ENCODE data around the gene CFAP299. TPM values are rescaled to one million over a fixed set of nuclear protein-coding genes. Genes with fewer than 3 reads are reported as not detected.

The CFAP299 gene
- total and polyA plus RNA-seq, 2 donors (not counting 1 experiment from before 2014, with no cell fraction given) = not detected

- CTCF ChIA-PET = no interaction called here
- no peak for DNase-seq
- WGBS (ENCODE audit: insufficient coverage) = no CpG with 5 or more reads among the region's 1 CpG
- no peak overlapping the region for H3K4me2 ChIP-seq (replicated peaks; ENCODE audit: low read depth, low read length, poor library complexity, severe bottlenecking)
- H3K27me3 Mint-ChIP-seq = no peaks in the 10 kb centered on the region
- H3K36me3 ChIP-seq (replicated peaks in 1 of 2; ENCODE audit: control extremely low read depth in 1 of 2, control insufficient read depth in 1 of 2, extremely low read depth in 1 of 2, insufficient read depth in 2 of 2, low read length in 1 of 2) = no peaks in the 10 kb centered on the region
- ATAC-seq (ENCODE audit: low read depth) = no peak
- no peak overlapping the region for H3K27ac ChIP-seq (ENCODE audit: low read length in 2 of 2)
- no peak overlapping the region for H3K9ac ChIP-seq (ENCODE audit: low read length)
- no peak overlapping the region for H3K27ac Mint-ChIP-seq
- no peaks in the 10 kb centered on the region for H4K20me1 ChIP-seq (ENCODE audit: control insufficient read depth, insufficient read depth, low read length, poor library complexity, severe bottlenecking)
- H3K4me3 ChIP-seq (ENCODE audit: control extremely low read depth in 1 of 5, extremely low read depth in 1 of 5, insufficient read depth in 1 of 5, low read depth in 2 of 5, low read length in 4 of 5) = no peak overlapping the region
- peaks cover 9% of the 10 kb centered on the region for H3K4me1 Mint-ChIP-seq
- H3K27me3 ChIP-seq (replicated peaks in 1 of 4; ENCODE audit: control extremely low read depth in 1 of 4, control insufficient read depth in 3 of 4, insufficient read depth in 4 of 4, low read length in 3 of 4) = no peaks in the 10 kb centered on the region
- H3K9me3 ChIP-seq (ENCODE audit: control extremely low read depth in 1 of 3, control insufficient read depth in 2 of 3, insufficient read depth in 1 of 3, low read length in 2 of 3) = no peaks in the 10 kb centered on the region
- no peaks in the 10 kb centered on the region for H3K9me3 Mint-ChIP-seq (ENCODE audit: insufficient read depth)
- H3K4me1 ChIP-seq (ENCODE audit: control insufficient read depth in 2 of 2, insufficient read depth in 2 of 2, low read length in 2 of 2) = peaks cover 0 to 5% of the 10 kb centered on the region in 2 donors
- intact Hi-C loops (cut with micrococcal nuclease) = no loop called here
- no peak overlapping the region for H2AFZ ChIP-seq (ENCODE audit: insufficient read depth, low read depth, low read length, poor library complexity, severe bottlenecking)
- TF ChIP-seq, protein P1, sequence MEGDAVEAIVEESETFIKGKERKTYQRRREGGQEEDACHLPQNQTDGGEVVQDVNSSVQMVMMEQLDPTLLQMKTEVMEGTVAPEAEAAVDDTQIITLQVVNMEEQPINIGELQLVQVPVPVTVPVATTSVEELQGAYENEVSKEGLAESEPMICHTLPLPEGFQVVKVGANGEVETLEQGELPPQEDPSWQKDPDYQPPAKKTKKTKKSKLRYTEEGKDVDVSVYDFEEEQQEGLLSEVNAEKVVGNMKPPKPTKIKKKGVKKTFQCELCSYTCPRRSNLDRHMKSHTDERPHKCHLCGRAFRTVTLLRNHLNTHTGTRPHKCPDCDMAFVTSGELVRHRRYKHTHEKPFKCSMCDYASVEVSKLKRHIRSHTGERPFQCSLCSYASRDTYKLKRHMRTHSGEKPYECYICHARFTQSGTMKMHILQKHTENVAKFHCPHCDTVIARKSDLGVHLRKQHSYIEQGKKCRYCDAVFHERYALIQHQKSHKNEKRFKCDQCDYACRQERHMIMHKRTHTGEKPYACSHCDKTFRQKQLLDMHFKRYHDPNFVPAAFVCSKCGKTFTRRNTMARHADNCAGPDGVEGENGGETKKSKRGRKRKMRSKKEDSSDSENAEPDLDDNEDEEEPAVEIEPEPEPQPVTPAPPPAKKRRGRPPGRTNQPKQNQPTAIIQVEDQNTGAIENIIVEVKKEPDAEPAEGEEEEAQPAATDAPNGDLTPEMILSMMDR (IDR thresholded peaks at IDR 0.05) = no peak
- TF ChIP-seq EZH2 (IDR thresholded peaks at IDR 0.05; ENCODE audit: borderline replicate concordance, insufficient read depth, low read depth, low read length, poor library complexity, severe bottlenecking) = no peak
- POLR2A ChIA-PET = no interaction called here
- H3K79me2 ChIP-seq (ENCODE audit: control insufficient read depth, insufficient read depth, low read length) = no peaks in the 10 kb centered on the region
- H3K4me3 Mint-ChIP-seq = no peak overlapping the region
These were observed 124.5 kb downstream of the CFAP299 start for GRCh38 chr4:80459918-80460473.

DNA sequence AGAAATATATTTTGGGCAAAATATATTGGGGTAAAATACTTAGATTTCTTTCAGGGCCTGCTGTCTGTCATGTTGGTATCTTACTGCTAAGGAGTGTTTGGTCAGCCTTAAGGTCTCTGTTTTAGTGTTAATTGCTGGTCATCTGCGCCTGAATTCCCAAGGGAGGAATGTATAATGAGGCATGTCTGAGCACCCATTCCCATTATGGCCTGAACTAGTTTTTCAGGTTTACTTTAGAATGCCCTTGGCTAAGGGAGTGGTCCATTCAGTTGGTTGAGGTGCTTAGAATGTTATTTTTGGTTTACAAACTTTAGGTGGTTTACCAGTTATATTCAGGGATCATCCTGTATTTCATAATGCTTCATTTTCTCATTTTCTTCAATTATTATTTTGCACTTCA is 125.9 kb downstream of the CFAP299 start:
- Histone ChIP-seq H3K9ac (ENCODE audit: low read length) (no peak overlapping the region), H3K9me3 (ENCODE audit: control extremely low read depth in 1 of 3, control insufficient read depth in 2 of 3, insufficient read depth in 1 of 3, low read length in 2 of 3) (no peaks in the 10 kb centered on the region), H4K20me1 (ENCODE audit: control insufficient read depth, insufficient read depth, low read length, poor library complexity, severe bottlenecking) (no peaks in the 10 kb centered on the region), H3K4me2 (replicated peaks; ENCODE audit: low read depth, low read length, poor library complexity, severe bottlenecking) (no peak overlapping the region), H3K79me2 (ENCODE audit: control insufficient read depth, insufficient read depth, low read length) (no peaks in the 10 kb centered on the region), H3K27me3 (replicated peaks in 1 of 4; ENCODE audit: control extremely low read depth in 1 of 4, control insufficient read depth in 3 of 4, insufficient read depth in 4 of 4, low read length in 3 of 4) (no peaks in the 10 kb centered on the region), H3K4me3 (ENCODE audit: control extremely low read depth in 1 of 5, extremely low read depth in 1 of 5, insufficient read depth in 1 of 5, low read depth in 2 of 5, low read length in 4 of 5) (no peak overlapping the region), H3K27ac (ENCODE audit: low read length in 2 of 2) (no peak overlapping the region), H3K36me3 (replicated peaks in 1 of 2; ENCODE audit: control extremely low read depth in 1 of 2, control insufficient read depth in 1 of 2, extremely low read depth in 1 of 2, insufficient read depth in 2 of 2, low read length in 1 of 2) (no peaks in the 10 kb centered on the region), H2AFZ (ENCODE audit: insufficient read depth, low read depth, low read length, poor library complexity, severe bottlenecking) (no peak overlapping the region), H3K4me1 (ENCODE audit: control insufficient read depth in 2 of 2, insufficient read depth in 2 of 2, low read length in 2 of 2) (peaks cover 0 to 5% of the 10 kb centered on the region in 2 donors)
- ATAC-seq (ENCODE audit: low read depth) (no peak), DNase-seq (no peak)
- H3K27me3 Mint-ChIP-seq = no peaks in the 10 kb centered on the region
- no peak overlapping the region for H3K27ac Mint-ChIP-seq
- intact Hi-C loops (cut with micrococcal nuclease) = no loop called here
- no peaks in the 10 kb centered on the region for H3K9me3 Mint-ChIP-seq (ENCODE audit: insufficient read depth)
- ChIA-PET CTCF (no interaction called here), POLR2A (no interaction called here)
- peaks cover 9% of the 10 kb centered on the region for H3K4me1 Mint-ChIP-seq
- H3K4me3 Mint-ChIP-seq = no peak overlapping the region
- no peak for TF ChIP-seq EZH2 (IDR thresholded peaks at IDR 0.05; ENCODE audit: borderline replicate concordance, insufficient read depth, low read depth, low read length, poor library complexity, severe bottlenecking)
- TF ChIP-seq, protein P1 (IDR thresholded peaks at IDR 0.05) = no peak
- no CpG with 5 or more reads among the region's 1 CpG for WGBS (ENCODE audit: insufficient coverage)
